ENCODE measurements around the gene PRRC1.

DNA sequence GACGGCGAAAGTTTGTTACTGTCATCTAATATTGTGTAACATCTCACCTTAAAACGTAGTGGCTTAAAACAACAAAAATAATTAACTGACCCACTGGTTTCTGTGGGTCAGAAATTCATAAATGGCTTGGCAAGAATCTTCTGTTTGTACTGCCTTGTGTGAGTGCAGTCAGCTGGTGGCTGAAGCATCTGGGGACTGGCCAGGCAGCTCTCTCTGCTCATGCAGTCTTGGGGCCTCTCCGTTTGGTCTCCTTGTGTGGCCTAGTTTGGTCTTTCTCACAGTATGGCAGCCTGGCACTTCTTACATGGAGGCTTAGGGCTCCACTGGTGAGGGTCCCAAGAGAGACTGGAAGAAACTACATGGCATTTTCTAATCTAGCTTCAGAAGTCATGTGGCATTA is 82.4 kb downstream of the PRRC1 start:
- TF ChIP-seq EP300 (IDR thresholded peaks at IDR 0.05; ENCODE audit: borderline replicate concordance in 1 of 2, low read depth in 1 of 2, low read length in 1 of 2) (no peak), RFX5 (IDR thresholded peaks at IDR 0.05; ENCODE audit: low read length) (no peak), TEAD4 (IDR thresholded peaks at IDR 0.05; ENCODE audit: borderline replicate concordance, insufficient read depth) (no peak)
- TF ChIP-seq, protein P1, sequence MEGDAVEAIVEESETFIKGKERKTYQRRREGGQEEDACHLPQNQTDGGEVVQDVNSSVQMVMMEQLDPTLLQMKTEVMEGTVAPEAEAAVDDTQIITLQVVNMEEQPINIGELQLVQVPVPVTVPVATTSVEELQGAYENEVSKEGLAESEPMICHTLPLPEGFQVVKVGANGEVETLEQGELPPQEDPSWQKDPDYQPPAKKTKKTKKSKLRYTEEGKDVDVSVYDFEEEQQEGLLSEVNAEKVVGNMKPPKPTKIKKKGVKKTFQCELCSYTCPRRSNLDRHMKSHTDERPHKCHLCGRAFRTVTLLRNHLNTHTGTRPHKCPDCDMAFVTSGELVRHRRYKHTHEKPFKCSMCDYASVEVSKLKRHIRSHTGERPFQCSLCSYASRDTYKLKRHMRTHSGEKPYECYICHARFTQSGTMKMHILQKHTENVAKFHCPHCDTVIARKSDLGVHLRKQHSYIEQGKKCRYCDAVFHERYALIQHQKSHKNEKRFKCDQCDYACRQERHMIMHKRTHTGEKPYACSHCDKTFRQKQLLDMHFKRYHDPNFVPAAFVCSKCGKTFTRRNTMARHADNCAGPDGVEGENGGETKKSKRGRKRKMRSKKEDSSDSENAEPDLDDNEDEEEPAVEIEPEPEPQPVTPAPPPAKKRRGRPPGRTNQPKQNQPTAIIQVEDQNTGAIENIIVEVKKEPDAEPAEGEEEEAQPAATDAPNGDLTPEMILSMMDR (IDR thresholded peaks at IDR 0.05) = no peak

Measured in SK-N-SH (cell line).